ENCODE results near the gene PCDHGB3. TPM values are rescaled to one million over a fixed set of nuclear protein-coding genes. Genes with fewer than 3 reads are reported as not detected.

PCDHGB3 gene
- total RNA-seq, 1 experiment from 2014 or later = 1.6 TPM

GRCh38 chr5:141326088-141326854 lies 43.8 kb upstream of the PCDHGB3 start:
- peak overlapping the region; percentile 83; the same call in 1 of the 2 replicates for H3K14ac ChIP-seq (ENCODE audit: insufficient read depth, low read length)
- Mint-ChIP-seq H3K36me3 (ENCODE audit: insufficient read depth in 1 of 3, low read depth in 3 of 3) (peaks cover 6 to 24% (median 8%) of the 10 kb centered on the region in 3 experiments; a peak in 6 of 7 replicates), H3K9me3 (peaks cover 33 to 61% of the 10 kb centered on the region in 2 experiments), H3K4me3 (peak overlapping the region; percentile 35 to 80; a peak in 2 of 5 replicates), H3K27me3 (ENCODE audit: low read depth) (peaks cover 7% of the 10 kb centered on the region), H3K4me1 (peaks cover 5 to 6% of the 10 kb centered on the region in 2 experiments), H3K27ac (peak overlapping the region in 1 of 3 experiments; percentile 99; a peak in 3 of 7 replicates)
- H3K79me1 ChIP-seq (ENCODE audit: insufficient read depth, low read depth, low read length, poor library complexity, severe bottlenecking) = no peaks in the 10 kb centered on the region
- no peak overlapping the region for H2BK20ac ChIP-seq (ENCODE audit: low read depth, low read length, poor library complexity, severe bottlenecking)
- no peak overlapping the region for H4K5ac ChIP-seq (ENCODE audit: insufficient read length, low read depth, low read length)
- peaks cover 9% of the 10 kb centered on the region for H3K23me2 ChIP-seq (ENCODE audit: insufficient read length, low read depth, low read length, poor library complexity, severe bottlenecking)
- H3K4ac ChIP-seq (ENCODE audit: low read depth, low read length) = no peak overlapping the region; the same call in 1 of the 2 replicates
- TF ChIP-seq, protein P1, sequence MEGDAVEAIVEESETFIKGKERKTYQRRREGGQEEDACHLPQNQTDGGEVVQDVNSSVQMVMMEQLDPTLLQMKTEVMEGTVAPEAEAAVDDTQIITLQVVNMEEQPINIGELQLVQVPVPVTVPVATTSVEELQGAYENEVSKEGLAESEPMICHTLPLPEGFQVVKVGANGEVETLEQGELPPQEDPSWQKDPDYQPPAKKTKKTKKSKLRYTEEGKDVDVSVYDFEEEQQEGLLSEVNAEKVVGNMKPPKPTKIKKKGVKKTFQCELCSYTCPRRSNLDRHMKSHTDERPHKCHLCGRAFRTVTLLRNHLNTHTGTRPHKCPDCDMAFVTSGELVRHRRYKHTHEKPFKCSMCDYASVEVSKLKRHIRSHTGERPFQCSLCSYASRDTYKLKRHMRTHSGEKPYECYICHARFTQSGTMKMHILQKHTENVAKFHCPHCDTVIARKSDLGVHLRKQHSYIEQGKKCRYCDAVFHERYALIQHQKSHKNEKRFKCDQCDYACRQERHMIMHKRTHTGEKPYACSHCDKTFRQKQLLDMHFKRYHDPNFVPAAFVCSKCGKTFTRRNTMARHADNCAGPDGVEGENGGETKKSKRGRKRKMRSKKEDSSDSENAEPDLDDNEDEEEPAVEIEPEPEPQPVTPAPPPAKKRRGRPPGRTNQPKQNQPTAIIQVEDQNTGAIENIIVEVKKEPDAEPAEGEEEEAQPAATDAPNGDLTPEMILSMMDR (conservative IDR thresholded peaks at IDR 0.05) = peak; percentile 77
- peak; percentile 82 for DNase-seq
- no peak overlapping the region for H2BK120ac ChIP-seq (ENCODE audit: low read depth, low read length, poor library complexity, severe bottlenecking)
- H3K4me1 ChIP-seq (ENCODE audit: insufficient read depth, low read length) = no peaks in the 10 kb centered on the region
- no peak overlapping the region for H3K27ac ChIP-seq (ENCODE audit: insufficient read length, low read depth, low read length)
- peak overlapping the region; percentile 63 for H3K4me2 ChIP-seq (ENCODE audit: insufficient read depth, insufficient read length, low read length)
- H2BK15ac ChIP-seq (ENCODE audit: low read depth, low read length) = no peak overlapping the region
- peak overlapping the region; percentile 53 for H3K9ac ChIP-seq (ENCODE audit: extremely low read depth, insufficient read length, low read length)
- H2BK5ac ChIP-seq (ENCODE audit: insufficient read length, low read length) = no peak overlapping the region
- H3K79me2 ChIP-seq (ENCODE audit: insufficient read depth, low read length) = no peaks in the 10 kb centered on the region
- no peaks in the 10 kb centered on the region for H3K27me3 ChIP-seq (ENCODE audit: insufficient read depth, low read length)
- H4K20me1 ChIP-seq (ENCODE audit: control insufficient read depth, insufficient read depth, insufficient read length) = no peaks in the 10 kb centered on the region
- no peak overlapping the region for H2BK12ac ChIP-seq (ENCODE audit: insufficient read length, low read depth, low read length)
- no peak overlapping the region for H3T11ph ChIP-seq (ENCODE audit: low read length)
- WGBS (ENCODE audit: extremely low coverage, insufficient read length, low lambda C conversion rate) = no CpG with 5 or more reads among the region's 27 CpGs
- no peak overlapping the region for H2AK5ac ChIP-seq (ENCODE audit: insufficient read length, low read length)
- no peak overlapping the region for H4K91ac ChIP-seq (ENCODE audit: insufficient read length, low read depth, low read length)
- H3K23ac ChIP-seq (ENCODE audit: insufficient read length, low read depth, low read length) = no peak overlapping the region
- H3K9me3 ChIP-seq (ENCODE audit: control insufficient read depth, low read depth, low read length) = peaks cover 8% of the 10 kb centered on the region
- no peak overlapping the region for H3K56ac ChIP-seq (ENCODE audit: insufficient read length, low read depth, low read length)
- peak overlapping the region; percentile 79 for H3K18ac ChIP-seq (ENCODE audit: insufficient read length, low read depth, low read length)
- H4K8ac ChIP-seq (replicated peaks; ENCODE audit: insufficient read length, low read depth, low read length) = no peak overlapping the region
- H2AFZ ChIP-seq (ENCODE audit: low read length) = peak overlapping the region; percentile 99

Data from H9 (cell line).